Measurements from ENCODE around the gene ASB1.

DNA sequence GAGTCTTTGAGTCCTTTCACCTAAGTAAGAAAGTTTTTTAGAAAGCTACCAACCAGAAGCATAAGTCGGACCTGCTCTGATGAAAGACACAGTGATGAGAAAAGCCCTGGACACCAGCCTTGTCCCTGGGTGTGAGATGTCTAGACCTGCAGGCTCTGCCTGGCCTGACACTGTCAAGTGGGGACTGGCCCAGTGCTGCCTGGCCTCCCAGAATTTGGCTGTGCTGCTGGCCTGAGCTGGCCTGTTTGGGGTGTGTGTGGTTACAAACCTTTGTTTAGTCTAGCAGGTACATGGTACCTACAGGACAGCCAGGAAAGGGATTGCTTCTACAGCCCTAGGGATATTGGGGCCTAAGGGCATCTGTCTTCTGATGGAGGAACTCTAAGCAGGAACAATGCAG, 48.3 kb downstream of the ASB1 start:
- no peak for TF ChIP-seq POLR2AphosphoS5 (IDR thresholded peaks at IDR 0.05; ENCODE audit: low read depth, low read length)
- TF ChIP-seq POLR2A (IDR thresholded peaks at IDR 0.05; ENCODE audit: low read depth, low read length), result no peak
- TF ChIP-seq TAF1 (IDR thresholded peaks at IDR 0.05; ENCODE audit: borderline replicate concordance, low read depth, low read length), result no peak

Data from GM12892 (cell line).